Epithelial cell of esophagus (primary cell): ENCODE measurements around the gene MYL7.

Source experiments
- DNase-seq: peaks from one replicate; pipeline ENCODE4 v3.0.0; 2010; ENCODE audit warnings: low read depth
- H3K4me3 ChIP-seq: 2 replicates; pipeline ENCODE4 v1.5.1; 2011; ENCODE audit warnings: mild to moderate bottlenecking, low read length, control low read depth
- TF ChIP-seq, protein P1 (sequence below): IDR thresholded peaks from 2 replicates; pipeline ENCODE4 v1.5.1; 2011; ENCODE audit warnings: low read depth, mild to moderate bottlenecking, low read length, control low read depth, inconsistent platforms; ENCODE audit not compliant: insufficient read depth; ENCODE audit errors: missing control alignments

MYL7 gene

DNA sequence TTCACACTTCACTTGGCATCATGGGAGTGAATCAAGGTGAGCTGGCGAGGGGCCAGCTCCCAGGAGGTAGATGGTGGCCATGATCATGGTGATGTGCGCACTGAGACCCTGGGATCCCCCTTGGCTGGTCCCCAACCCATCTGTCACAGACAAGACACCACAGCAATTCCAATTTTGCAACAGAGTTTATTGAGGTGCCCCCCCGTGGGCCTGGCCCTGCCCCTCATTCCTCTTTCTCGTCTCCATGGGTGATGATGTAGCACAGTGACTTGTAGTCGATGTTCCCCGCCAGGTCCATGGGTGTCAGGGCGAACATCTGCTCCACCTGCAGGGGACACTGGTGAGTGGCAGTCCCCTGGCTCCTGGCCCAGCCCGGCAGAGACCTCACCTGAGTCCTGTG, 2.4 kb downstream of the MYL7 start:
- DNase-seq: no peak
- no peak overlapping the region for H3K4me3 ChIP-seq
- TF ChIP-seq, protein P1, sequence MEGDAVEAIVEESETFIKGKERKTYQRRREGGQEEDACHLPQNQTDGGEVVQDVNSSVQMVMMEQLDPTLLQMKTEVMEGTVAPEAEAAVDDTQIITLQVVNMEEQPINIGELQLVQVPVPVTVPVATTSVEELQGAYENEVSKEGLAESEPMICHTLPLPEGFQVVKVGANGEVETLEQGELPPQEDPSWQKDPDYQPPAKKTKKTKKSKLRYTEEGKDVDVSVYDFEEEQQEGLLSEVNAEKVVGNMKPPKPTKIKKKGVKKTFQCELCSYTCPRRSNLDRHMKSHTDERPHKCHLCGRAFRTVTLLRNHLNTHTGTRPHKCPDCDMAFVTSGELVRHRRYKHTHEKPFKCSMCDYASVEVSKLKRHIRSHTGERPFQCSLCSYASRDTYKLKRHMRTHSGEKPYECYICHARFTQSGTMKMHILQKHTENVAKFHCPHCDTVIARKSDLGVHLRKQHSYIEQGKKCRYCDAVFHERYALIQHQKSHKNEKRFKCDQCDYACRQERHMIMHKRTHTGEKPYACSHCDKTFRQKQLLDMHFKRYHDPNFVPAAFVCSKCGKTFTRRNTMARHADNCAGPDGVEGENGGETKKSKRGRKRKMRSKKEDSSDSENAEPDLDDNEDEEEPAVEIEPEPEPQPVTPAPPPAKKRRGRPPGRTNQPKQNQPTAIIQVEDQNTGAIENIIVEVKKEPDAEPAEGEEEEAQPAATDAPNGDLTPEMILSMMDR: no peak

DNA sequence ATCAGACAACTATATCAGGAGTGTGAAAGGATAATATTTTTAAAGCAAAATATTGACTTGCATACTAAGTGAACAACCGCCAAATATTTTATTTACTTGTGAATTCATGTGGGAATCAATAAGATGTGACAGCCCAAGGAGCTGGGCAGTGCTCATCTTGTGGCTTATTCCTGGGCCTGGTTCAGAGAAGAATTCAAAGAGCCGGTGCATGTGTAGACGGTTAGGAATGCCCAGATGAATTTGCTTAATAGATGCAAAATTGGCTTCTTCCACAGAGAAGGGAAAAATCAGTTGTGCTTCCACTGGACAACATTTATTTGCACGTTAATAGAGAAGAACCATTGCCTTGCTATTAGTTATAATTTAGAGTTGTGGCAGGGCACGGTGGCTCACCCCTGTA, 4.4 kb downstream of the MYL7 start:
- H3K4me3 ChIP-seq: no peak overlapping the region
- TF ChIP-seq, protein P1: no peak
- no peak for DNase-seq

DNA sequence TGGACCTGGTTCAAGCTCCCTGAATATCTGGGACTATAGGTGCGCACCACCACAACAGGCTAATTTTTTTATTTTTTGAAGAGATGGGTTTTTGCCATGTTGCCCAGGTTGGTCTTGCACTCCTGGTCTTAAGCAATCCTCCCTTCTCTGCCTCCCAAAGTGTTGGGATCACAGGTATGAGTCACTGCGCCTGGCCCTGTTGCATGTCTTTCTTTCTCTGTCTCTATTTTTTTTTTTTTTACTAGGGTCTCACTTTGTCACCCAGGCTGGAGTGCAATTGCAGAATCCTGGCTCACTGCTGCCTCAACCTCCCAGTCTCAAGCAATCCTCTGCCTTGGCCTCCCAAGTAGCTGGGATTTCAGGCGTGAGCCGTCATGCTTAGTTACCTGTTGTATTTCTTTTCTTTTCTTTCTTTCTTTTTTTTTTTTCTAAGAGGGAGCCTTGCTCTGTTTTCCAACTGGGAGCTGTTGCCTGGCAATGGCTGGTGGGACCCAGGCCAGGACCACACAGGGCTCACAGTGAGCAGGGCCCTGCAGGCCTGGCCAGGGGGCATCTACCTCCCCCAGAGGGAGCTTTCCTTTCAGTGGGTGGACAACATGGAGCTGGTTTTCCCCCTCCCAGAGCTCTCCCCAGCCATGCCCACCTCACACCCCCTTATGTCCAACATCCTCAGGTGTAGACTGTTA, 6.0 kb downstream of the MYL7 start:
- no peak overlapping the region for H3K4me3 ChIP-seq
- peak; percentile 60 for DNase-seq
- TF ChIP-seq, protein P1: no peak

GRCh38 chr7:44133295-44133694, 7.8 kb downstream of the MYL7 start:
- H3K4me3 ChIP-seq: no peak overlapping the region
- no peak for DNase-seq
- TF ChIP-seq, protein P1: no peak

DNA sequence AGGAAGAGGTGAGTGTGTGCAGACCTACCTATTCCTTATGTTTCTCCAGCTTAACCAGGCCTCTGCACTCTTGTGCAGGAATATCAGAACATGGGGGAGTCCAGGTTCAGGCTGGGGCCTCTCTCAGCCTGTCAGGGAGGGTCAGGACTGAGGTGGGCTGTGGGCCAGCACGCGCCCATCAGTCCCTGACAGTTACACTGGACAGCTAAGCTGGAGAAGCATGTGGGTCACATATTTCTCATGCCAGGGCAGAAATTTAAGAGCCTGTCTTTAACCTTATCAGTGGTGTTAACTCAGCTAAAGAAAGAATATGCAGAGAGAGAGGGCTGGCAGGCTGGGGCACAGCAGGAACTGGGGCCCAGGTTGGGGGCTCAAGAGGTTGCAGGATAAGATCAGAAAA, 9.1 kb downstream of the MYL7 start:
- no peak for DNase-seq
- no peak overlapping the region for H3K4me3 ChIP-seq
- TF ChIP-seq, protein P1: no peak

DNA sequence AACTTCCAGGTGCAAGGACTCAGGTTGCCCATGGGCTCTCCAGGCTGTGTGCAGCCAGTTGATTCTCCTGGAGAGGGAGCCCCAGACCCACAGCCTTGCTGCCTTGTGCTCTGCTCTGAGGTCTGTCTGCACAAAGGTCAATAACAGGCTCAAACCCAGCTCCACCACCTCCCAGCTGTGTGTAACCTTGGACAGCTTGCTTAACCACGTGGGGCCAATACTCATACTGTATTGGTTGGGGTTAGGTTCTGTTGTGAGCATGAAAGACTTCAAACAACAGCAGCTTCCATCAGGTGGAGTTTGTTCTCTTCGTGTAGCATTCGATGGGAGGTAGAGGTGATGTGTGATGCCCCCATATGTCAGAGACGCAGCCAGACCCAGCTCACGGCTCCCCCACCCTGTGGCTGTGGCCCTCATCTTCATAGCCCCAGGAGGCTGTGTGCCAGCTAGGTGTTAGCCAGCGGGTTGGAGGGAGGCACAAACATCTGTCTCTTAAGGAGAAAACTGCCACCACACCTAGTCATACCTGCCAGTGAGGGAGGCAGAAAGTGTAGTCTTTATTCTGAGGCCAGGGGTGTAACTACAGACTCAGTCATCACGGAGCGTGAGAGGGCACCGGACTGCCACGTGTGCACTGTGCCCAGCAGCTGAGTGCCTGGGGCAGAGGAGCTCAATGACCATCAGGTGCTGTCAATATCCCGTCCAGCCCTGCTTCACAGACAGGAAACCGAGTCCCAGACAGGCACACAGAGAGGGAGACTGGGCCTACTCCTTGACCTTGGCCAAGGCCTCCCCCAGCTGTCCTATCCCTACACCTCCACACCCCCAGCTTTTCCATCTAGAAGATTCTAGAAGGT, 9.7 kb downstream of the MYL7 start:
- H3K4me3 ChIP-seq: no peak overlapping the region
- TF ChIP-seq, protein P1: peak; percentile 43

More for the DNA sequence above, 9.7 kb downstream of the MYL7 start:
- DNase-seq: peak; percentile 40
